ENCODE measurements around the gene GABARAPL2.

- no peak for TF ChIP-seq CTCF (IDR thresholded peaks at IDR 0.05)
- no peak for TF ChIP-seq POLR2A (IDR thresholded peaks at IDR 0.05)
These were observed 52.6 kb downstream of the GABARAPL2 start for GRCh38 chr16:75618780-75619179.

All from body of pancreas (tissue), 4 donors.